OCI-LY3 (cell line): ENCODE data around the gene SLC26A6.

ENCODE experiments used
- H2AFZ ChIP-seq: fragments of 200-600, 300-600 bp; shearing (Covaris generic); 2 replicates; pipeline ENCODE4 v1.6.0; 2014; ENCODE audit warnings: antibody characterized with exemption, low read depth, low read length
- H3K27ac ChIP-seq: fragments of 200-600, 300-600 bp; sonication (generic); 2 replicates; pipeline ENCODE4 v1.5.1; 2014; ENCODE audit warnings: mild to moderate bottlenecking, low read length, moderate library complexity, mixed read lengths
- H3K27me3 ChIP-seq: fragments of 200-600, 300-600 bp; sonication (generic); 2 replicates; pipeline ENCODE4 v1.6.1; 2014; ENCODE audit warnings: low read depth, low read length, mixed read lengths
- H3K36me3 ChIP-seq: fragments of 200-600, 300-600 bp; sonication (generic); replicated peaks from 2 replicates; pipeline ENCODE3; 2014; ENCODE audit warnings: low read depth, low read length, mixed read lengths
- H3K4me1 ChIP-seq: fragments of 300-600, 200-600 bp; sonication (generic); 2 replicates; pipeline ENCODE4 v1.6.1; 2014; ENCODE audit warnings: low read length, mixed read lengths
- H3K4me2 ChIP-seq: fragments of 200-600, 300-600 bp; sonication (generic); 2 replicates; pipeline ENCODE4 v1.6.1; 2014; ENCODE audit warnings: low read length, mixed read lengths
- H3K4me3 ChIP-seq: fragments of 300-600, 200-600 bp; sonication (generic); 2 replicates; pipeline ENCODE4 v1.5.1; 2014; ENCODE audit warnings: antibody characterized with exemption, mild to moderate bottlenecking, low read length, moderate library complexity
- H3K79me2 ChIP-seq: fragments of 300-600, 200-600 bp; shearing (Covaris generic); 2 replicates; pipeline ENCODE4 v1.6.1; 2014; ENCODE audit warnings: mild to moderate bottlenecking, low read length, mixed read lengths
- H3K9ac ChIP-seq: fragments of 300-600, 200-600 bp; shearing (Covaris generic); 2 replicates; pipeline ENCODE4 v1.6.0; 2014; ENCODE audit warnings: mild to moderate bottlenecking, low read length, moderate library complexity
- H3K9me3 ChIP-seq: fragments of 200-600, 300-600 bp; shearing (Covaris generic); 2 replicates; pipeline ENCODE4 v1.6.1; 2014; ENCODE audit warnings: low read length, mixed read lengths; ENCODE audit not compliant: insufficient read depth
- H4K20me1 ChIP-seq: fragments of 200-600, 300-600 bp; sonication (generic); 2 replicates; pipeline ENCODE4 v1.6.1; 2016; ENCODE audit warnings: low read length, mixed read lengths; ENCODE audit not compliant: insufficient read depth
- EZH2phosphoT487 ChIP-seq: fragments of 200-600 bp; shearing (Covaris generic); IDR thresholded peaks from 2 replicates; pipeline ENCODE4 v1.6.1; 2018; ENCODE audit warnings: antibody characterized with exemption, mixed run types, low read depth
- TF ChIP-seq, protein P1 (sequence below): fragments of 200-600, 300-600 bp; sonication (generic); IDR thresholded peaks from 2 replicates; pipeline ENCODE4 v1.5.1; 2014; ENCODE audit warnings: antibody characterized with exemption, low read length, low read depth

SLC26A6 gene

DNA sequence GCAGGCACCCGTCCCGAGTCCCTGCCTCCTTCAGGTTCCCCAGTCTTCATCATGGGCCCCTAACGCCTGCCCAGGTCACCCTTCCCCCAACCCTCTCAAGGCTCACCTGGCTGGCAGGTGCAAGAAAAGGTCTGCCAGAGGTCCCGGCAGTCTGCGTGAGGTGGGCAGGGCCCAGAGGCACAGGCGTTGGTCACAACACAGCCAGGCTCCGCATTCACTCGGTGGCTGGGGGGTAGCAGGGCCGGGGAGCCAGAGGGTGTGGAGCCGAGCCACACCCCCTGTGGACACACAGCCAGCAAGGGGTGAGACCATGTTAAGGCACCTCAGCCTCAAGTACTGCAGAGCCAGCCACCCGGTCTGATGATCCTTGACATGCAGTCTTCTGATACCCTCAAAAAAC is 16.5 kb upstream of the SLC26A6 start:
- Histone ChIP-seq H2AFZ (no peak overlapping the region), H3K4me3 (no peak overlapping the region), H3K36me3 (no peaks in the 10 kb centered on the region), H4K20me1 (no peaks in the 10 kb centered on the region), H3K4me2 (no peak overlapping the region), H3K27ac (no peak overlapping the region), H3K27me3 (no peaks in the 10 kb centered on the region), H3K79me2 (no peaks in the 10 kb centered on the region), H3K4me1 (no peaks in the 10 kb centered on the region), H3K9me3 (no peaks in the 10 kb centered on the region), H3K9ac (no peak overlapping the region)
- no peak for TF ChIP-seq EZH2phosphoT487
- TF ChIP-seq, protein P1, sequence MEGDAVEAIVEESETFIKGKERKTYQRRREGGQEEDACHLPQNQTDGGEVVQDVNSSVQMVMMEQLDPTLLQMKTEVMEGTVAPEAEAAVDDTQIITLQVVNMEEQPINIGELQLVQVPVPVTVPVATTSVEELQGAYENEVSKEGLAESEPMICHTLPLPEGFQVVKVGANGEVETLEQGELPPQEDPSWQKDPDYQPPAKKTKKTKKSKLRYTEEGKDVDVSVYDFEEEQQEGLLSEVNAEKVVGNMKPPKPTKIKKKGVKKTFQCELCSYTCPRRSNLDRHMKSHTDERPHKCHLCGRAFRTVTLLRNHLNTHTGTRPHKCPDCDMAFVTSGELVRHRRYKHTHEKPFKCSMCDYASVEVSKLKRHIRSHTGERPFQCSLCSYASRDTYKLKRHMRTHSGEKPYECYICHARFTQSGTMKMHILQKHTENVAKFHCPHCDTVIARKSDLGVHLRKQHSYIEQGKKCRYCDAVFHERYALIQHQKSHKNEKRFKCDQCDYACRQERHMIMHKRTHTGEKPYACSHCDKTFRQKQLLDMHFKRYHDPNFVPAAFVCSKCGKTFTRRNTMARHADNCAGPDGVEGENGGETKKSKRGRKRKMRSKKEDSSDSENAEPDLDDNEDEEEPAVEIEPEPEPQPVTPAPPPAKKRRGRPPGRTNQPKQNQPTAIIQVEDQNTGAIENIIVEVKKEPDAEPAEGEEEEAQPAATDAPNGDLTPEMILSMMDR: no peak

DNA sequence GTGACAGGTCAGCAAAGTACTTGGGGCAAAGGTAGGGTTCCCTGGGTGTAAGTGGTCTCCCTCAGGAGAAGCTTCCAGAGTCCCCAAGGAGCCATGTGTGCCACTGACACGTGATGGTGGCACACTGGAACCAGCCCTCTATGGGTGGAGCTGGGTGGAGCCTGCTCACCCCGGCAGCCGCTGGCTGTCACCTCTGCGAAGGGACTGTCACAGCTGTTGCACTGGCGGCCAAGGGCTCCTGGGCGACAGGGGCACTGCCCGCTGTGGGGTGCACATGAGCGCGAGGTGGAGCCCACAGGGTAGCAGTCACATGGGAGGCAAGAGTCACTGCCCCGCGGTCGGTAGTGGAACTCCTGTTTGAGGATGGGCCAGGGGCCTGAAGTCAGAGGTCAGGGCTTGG is 15.5 kb upstream of the SLC26A6 start:
- no peaks in the 10 kb centered on the region for H3K79me2 ChIP-seq
- no peaks in the 10 kb centered on the region for H3K36me3 ChIP-seq
- no peak overlapping the region for H3K27ac ChIP-seq
- no peak overlapping the region for H3K4me2 ChIP-seq
- TF ChIP-seq EZH2phosphoT487: no peak
- TF ChIP-seq, protein P1: no peak
- H3K4me1 ChIP-seq: no peaks in the 10 kb centered on the region
- no peaks in the 10 kb centered on the region for H3K27me3 ChIP-seq
- H3K9me3 ChIP-seq: no peaks in the 10 kb centered on the region
- H2AFZ ChIP-seq: no peak overlapping the region
- H3K4me3 ChIP-seq: no peak overlapping the region
- H3K9ac ChIP-seq: no peak overlapping the region
- no peaks in the 10 kb centered on the region for H4K20me1 ChIP-seq

DNA sequence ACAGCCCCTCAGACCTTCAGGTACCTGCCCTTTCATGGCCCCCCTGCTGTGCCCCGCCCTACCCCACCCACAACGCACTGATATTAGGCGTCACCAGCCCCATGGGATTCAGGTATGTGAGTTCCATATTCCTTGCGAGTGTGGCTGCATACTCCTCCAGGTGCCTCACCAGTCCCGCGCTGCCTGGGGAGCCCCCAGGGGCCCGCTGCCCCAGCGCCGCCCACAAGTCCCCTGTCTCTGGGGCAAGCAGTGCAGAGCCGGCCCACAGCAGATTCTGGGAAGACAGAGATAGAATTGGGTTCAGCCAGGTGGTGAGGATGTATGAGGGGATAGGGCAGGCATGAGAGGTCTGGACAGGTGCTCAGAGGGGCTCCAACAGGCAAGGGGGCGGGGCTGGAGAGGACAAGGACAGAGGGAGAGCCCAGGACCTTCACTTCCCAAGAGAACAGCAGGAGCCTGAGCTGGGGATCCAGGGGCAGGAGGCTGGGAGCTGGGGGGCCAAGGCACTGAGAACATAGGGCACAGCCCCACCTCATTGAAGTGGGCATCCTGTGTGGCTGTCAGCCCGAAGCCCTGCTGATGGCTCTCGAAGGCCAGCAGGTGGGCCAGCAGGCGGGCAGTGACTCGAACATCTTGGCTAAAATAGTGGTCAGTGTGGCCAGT is 13.1 kb upstream of the SLC26A6 start:
- Histone ChIP-seq H3K27ac (no peak overlapping the region), H3K27me3 (no peaks in the 10 kb centered on the region), H3K36me3 (no peaks in the 10 kb centered on the region), H3K4me1 (no peaks in the 10 kb centered on the region), H4K20me1 (no peaks in the 10 kb centered on the region), H3K4me3 (no peak overlapping the region), H3K9me3 (no peaks in the 10 kb centered on the region), H2AFZ (no peak overlapping the region), H3K4me2 (no peak overlapping the region), H3K9ac (no peak overlapping the region), H3K79me2 (no peaks in the 10 kb centered on the region)
- no peak for TF ChIP-seq EZH2phosphoT487
- TF ChIP-seq, protein P1: no peak

DNA sequence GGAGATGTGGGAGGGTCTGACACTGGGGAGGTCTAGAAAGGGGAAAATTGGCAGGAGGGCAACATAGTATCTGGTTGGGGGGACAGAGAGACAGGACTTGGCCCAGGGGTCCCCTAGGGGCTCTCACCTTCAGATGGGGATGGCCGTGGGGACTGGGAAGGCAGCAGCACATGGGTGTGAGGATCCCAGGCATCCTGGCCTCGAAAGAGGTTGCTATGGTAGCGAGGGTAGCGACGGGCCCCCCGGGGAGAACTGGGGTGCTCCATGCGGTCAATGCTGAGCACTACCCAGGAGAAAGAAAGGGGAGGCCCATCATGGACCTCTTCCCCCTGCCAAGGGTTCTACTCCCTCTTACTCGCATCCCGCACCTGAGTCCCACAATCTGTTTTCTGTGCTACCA is 12.5 kb upstream of the SLC26A6 start:
- Histone ChIP-seq H3K9ac (no peak overlapping the region), H3K27ac (no peak overlapping the region), H3K36me3 (no peaks in the 10 kb centered on the region), H3K4me1 (no peaks in the 10 kb centered on the region), H3K4me2 (no peak overlapping the region), H2AFZ (no peak overlapping the region), H3K9me3 (no peaks in the 10 kb centered on the region), H4K20me1 (no peaks in the 10 kb centered on the region), H3K4me3 (no peak overlapping the region), H3K79me2 (no peaks in the 10 kb centered on the region), H3K27me3 (no peaks in the 10 kb centered on the region)
- no peak for TF ChIP-seq EZH2phosphoT487
- TF ChIP-seq, protein P1: no peak
